Activated CD8-positive, alpha-beta T cell treated with anti-CD3 and anti-CD28 coated beads for 36 hours (primary cell): ENCODE measurements around the gene CD36. TPM values are rescaled to one million over a fixed set of nuclear protein-coding genes. Genes with fewer than 3 reads are reported as not detected.

ENCODE experiments used
- ATAC-seq: fragments of 200-7000 bp; cut with Tn5 transposase; one replicate; pipeline ENCODE4 v1.10.0; 2021; ENCODE audit warnings: mild to moderate bottlenecking, moderate library complexity
- CTCF ChIA-PET: fragments of 350-600 bp; sonication (Branson Sonifier 250); formaldehyde crosslinking; loops from one replicate; lab custom pipeline; 2021; ENCODE audit warnings: antibody characterized with exemption; lab: Charles Lee
- POLR2A ChIA-PET: fragments of 350-600 bp; sonication (Branson Sonifier 250); formaldehyde crosslinking; loops from one replicate; lab custom pipeline; 2021; ENCODE audit warnings: antibody characterized with exemption; lab: Charles Lee
- DNase-seq: peaks from one replicate; pipeline ENCODE4 v3.0.0-alpha.2; 2020
- H3K27ac Mint-ChIP-seq: one replicate; pipeline ENCODE4 v1.8.0; 2021; ENCODE audit warnings: mild to moderate bottlenecking, mixed read lengths
- H3K27me3 Mint-ChIP-seq: one replicate; pipeline ENCODE4 v1.8.0; 2021; ENCODE audit warnings: mixed read lengths
- H3K36me3 Mint-ChIP-seq: one replicate; pipeline ENCODE4 v1.8.0; 2021; ENCODE audit warnings: low read depth, mixed read lengths
- H3K4me1 Mint-ChIP-seq: one replicate; pipeline ENCODE4 v1.8.0; 2021; ENCODE audit warnings: low read depth, mixed read lengths
- H3K4me3 Mint-ChIP-seq: one replicate; pipeline ENCODE4 v1.8.0; 2021; ENCODE audit warnings: mild to moderate bottlenecking, moderate library complexity, mixed read lengths
- H3K9me3 Mint-ChIP-seq: one replicate; pipeline ENCODE4 v1.8.0; 2021; ENCODE audit warnings: mixed read lengths
- intact Hi-C: fragments of 100-400 bp; cut with micrococcal nuclease; formaldehyde crosslinking; loops from one replicate; pipeline ENCODE4 v1.10.0; 2022
- total RNA-seq, 2 experiments: library from RNA; stranded (reverse); gene quantifications; one replicate each; pipeline ENCODE4 v1.2.3, GENCODE V29; 2021
- TF ChIP-seq, protein P1 (sequence below): fragments of 200-600 bp; IDR thresholded peaks from one replicate; pipeline ENCODE4 v1.8.0; 2022; ENCODE audit warnings: antibody characterized with exemption, mild to moderate bottlenecking

Gene CD36
- total RNA-seq, 2 experiments from 2014 or later: not detected

DNA sequence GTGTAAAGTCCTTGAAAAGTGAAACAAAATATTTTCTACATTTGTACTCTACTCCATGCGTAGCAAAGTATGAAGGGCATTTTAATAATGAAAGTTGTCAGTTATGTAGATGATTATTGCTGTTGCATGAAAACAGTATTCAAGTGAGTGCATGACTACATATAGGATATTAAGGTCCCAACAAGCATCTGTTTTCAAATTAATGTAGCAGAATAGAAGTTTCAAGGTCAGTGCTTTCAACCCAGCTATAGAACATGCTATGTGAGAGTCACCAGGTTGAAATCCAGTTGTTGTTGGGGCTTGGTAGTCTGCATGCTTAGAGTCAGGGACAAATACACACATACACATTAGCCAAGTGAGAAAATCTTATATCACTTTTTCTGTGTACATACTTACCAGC, 14.8 kb downstream of the CD36 start:
- no peaks in the 10 kb centered on the region for H3K36me3 Mint-ChIP-seq
- H3K4me3 Mint-ChIP-seq: no peak overlapping the region
- no peak for DNase-seq
- no peaks in the 10 kb centered on the region for H3K27me3 Mint-ChIP-seq
- intact Hi-C loops: no loop called here
- CTCF ChIA-PET: no interaction called here
- ATAC-seq: no peak
- TF ChIP-seq, protein P1, sequence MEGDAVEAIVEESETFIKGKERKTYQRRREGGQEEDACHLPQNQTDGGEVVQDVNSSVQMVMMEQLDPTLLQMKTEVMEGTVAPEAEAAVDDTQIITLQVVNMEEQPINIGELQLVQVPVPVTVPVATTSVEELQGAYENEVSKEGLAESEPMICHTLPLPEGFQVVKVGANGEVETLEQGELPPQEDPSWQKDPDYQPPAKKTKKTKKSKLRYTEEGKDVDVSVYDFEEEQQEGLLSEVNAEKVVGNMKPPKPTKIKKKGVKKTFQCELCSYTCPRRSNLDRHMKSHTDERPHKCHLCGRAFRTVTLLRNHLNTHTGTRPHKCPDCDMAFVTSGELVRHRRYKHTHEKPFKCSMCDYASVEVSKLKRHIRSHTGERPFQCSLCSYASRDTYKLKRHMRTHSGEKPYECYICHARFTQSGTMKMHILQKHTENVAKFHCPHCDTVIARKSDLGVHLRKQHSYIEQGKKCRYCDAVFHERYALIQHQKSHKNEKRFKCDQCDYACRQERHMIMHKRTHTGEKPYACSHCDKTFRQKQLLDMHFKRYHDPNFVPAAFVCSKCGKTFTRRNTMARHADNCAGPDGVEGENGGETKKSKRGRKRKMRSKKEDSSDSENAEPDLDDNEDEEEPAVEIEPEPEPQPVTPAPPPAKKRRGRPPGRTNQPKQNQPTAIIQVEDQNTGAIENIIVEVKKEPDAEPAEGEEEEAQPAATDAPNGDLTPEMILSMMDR: no peak
- POLR2A ChIA-PET: no interaction called here
- no peaks in the 10 kb centered on the region for H3K4me1 Mint-ChIP-seq
- no peaks in the 10 kb centered on the region for H3K9me3 Mint-ChIP-seq
- no peak overlapping the region for H3K27ac Mint-ChIP-seq

DNA sequence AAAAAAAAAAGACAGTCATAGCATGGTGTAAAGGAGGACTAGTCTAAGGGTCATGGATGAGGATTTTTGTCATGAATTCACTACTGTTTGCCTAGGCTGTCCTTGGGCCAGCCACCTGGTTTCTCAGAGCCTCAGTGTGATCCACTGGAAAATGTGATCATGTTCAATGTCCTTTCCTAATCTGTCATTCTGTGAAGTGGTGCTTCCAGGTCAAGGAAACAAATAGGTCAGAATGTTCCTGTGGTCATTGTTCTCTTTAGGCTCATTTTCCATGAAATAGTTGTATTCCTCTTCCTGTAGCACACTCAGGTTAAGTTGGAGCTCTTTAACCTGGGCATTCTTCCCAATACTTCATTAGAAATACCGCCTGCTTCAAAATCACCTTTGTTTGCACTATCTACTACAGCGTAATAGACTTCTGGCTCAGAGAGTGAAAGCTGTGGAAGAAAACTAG, 16.5 kb downstream of the CD36 start:
- CTCF ChIA-PET: no interaction called here
- Mint-ChIP-seq H3K27ac (no peak overlapping the region), H3K4me3 (no peak overlapping the region), H3K27me3 (no peaks in the 10 kb centered on the region), H3K36me3 (no peaks in the 10 kb centered on the region), H3K4me1 (no peaks in the 10 kb centered on the region), H3K9me3 (no peaks in the 10 kb centered on the region)
- TF ChIP-seq, protein P1: no peak
- POLR2A ChIA-PET: no interaction called here
- intact Hi-C loops: no loop called here
- ATAC-seq (no peak), DNase-seq (no peak)

DNA sequence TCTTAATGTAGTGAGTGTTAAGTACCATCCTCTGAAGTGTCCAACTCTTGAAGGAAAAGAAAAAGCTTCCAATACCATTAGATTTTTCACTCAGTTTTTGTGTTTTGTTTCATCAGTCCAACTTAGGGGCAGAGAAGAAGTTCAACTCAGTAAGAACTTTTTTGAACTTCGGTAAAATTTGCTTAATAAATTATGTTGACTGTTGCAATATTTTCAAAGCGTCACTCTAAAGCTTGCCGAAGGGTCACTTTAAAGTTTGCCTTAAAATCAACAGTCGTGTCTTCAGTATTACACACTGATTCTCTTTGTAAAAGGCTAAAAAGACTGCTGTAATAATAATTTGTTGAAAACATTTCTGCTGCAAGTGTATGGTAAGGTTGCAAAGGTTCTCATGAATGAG, 17.6 kb downstream of the CD36 start:
- Mint-ChIP-seq H3K4me3 (no peak overlapping the region), H3K9me3 (no peaks in the 10 kb centered on the region), H3K4me1 (no peaks in the 10 kb centered on the region), H3K27me3 (no peaks in the 10 kb centered on the region), H3K27ac (no peak overlapping the region), H3K36me3 (no peaks in the 10 kb centered on the region)
- no peak for ATAC-seq
- TF ChIP-seq, protein P1: no peak
- CTCF ChIA-PET: no interaction called here
- no peak for DNase-seq
- intact Hi-C loops: no loop called here
- POLR2A ChIA-PET: no interaction called here

DNA sequence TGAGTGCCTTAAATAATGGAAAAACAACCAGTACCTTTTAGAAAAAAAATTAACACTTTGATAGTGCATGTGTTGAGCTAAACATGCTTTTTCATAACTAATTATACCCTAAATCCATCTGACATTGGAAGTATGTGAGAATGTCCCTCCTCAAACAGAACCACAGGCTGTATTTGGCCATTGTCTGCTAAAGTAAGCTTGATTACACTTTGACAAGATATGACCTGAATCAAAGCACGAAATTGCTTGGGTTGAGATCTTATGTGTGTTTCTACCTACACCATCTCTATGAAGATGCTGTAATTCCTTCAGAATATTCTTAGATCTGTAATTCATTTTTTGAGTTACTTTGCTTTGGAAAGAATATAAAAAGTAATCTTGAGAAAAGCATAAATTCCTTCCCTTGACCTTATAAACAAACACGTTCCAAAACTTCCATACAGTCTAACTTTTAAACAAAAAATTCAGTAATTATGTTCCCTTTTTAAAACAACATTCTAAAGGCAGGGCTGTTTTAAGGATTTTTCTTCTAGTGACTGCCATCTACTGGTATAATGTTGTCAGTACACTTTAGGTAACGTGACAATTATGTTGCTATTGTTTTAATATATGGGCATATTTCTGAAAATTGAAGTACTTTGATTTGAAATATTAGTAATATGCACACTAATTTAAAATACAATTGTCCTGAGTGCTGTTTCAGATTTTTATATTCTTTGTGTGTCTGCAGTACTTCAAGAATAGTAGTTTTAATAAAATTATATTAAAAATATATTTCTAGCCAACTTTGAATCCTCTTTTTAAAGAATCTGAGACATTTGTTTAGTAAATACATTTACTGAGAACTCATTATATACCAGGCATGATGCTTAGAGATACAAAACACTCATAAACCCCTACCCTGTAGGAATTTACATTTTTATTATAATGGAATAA, 20.9 kb downstream of the CD36 start:
- TF ChIP-seq, protein P1: peak; percentile 79
- ATAC-seq (peak; percentile 55), DNase-seq (no peak)
- Mint-ChIP-seq H3K4me1 (no peaks in the 10 kb centered on the region), H3K9me3 (no peaks in the 10 kb centered on the region), H3K4me3 (no peak overlapping the region), H3K36me3 (no peaks in the 10 kb centered on the region), H3K27me3 (no peaks in the 10 kb centered on the region), H3K27ac (no peak overlapping the region)
- POLR2A ChIA-PET: no interaction called here
- intact Hi-C loops: no loop called here
- CTCF ChIA-PET: interaction anchor here (0.7 to 1.2 kb wide), 7 partner anchors 8 to 562 kb away, joined by 3 to 6 read pairs (median 4); no protein-coding TSS in a partner anchor

DNA sequence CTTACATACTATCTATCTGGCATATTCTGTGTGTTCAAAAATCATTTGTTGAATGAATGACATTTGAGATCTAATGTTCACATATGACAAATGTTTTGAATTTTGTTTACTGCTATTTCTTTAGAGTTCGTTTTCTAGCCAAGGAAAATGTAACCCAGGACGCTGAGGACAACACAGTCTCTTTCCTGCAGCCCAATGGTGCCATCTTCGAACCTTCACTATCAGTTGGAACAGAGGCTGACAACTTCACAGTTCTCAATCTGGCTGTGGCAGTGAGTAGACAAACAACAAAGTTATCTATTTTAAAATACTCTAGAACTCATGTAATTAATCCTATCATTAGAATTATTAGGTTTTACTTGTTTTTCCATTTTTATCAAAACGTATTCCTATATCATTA, 22.5 kb downstream of the CD36 start:
- H3K27ac Mint-ChIP-seq: no peak overlapping the region
- H3K9me3 Mint-ChIP-seq: no peaks in the 10 kb centered on the region
- ChIA-PET CTCF (interaction anchor here (1.3 to 1.5 kb wide), 2 partner anchors 9 to 232 kb away, joined by 3 to 6 read pairs; no protein-coding TSS in a partner anchor), POLR2A (no interaction called here)
- intact Hi-C loops: no loop called here
- no peaks in the 10 kb centered on the region for H3K27me3 Mint-ChIP-seq
- no peaks in the 10 kb centered on the region for H3K36me3 Mint-ChIP-seq
- TF ChIP-seq, protein P1: no peak
- ATAC-seq (no peak), DNase-seq (no peak)
- H3K4me1 Mint-ChIP-seq: no peaks in the 10 kb centered on the region
- H3K4me3 Mint-ChIP-seq: no peak overlapping the region
